ENCODE data around the gene ZNF202.

The ZNF202 gene

DNA sequence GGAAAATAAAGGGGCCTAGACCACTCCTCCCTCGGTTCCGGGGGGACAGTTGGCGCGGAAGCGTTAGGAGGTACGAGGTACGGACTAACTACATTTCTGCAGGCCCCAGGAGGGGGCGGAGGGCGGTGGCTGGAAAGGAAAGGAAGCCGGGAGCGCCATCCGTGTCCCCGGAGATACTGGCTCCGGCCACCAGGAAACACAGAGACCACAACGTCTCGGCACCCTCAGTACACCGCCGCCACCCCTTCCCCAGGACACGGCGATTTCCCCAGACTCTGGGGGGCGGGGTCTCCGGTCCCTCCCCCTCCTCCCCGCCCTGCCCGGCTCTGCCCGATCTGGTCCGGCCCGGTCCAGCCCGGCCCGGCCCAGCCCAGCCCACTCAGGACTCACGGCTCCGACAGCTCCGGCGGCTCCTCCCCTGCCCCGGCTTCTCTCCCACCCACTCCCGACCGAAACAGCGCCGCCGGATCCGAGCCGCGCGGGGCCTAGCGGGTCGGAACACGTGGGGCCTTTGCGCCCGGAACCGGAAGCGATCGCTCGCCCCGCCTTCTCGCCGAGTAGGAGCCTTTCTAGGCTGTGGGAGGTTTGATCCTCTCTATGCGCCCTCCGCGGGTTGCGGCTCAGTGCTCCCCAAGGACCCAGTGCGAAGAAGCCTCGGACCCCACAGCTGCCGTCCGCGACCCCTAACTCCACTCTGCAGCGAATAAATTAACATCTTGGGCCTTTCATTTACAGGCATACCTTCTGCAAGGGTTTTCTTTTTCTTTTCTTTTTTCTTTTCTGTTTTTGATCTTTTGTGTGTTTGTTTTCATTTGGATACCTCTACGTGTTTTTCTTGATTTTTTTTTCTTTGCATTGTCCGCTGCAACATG is at the start of gene ZNF202:
ZNF202 (minus strand) TSS at position 502 of the 872 bp plus-strand sequence. CDS start 10,772 bp downstream, outside the sequence.
- DNase-seq (ENCODE audit: low read depth in 1 of 2, low spot score in 1 of 2) = peak; percentile 84 to 97
- TF ChIP-seq JUND (IDR thresholded peaks at IDR 0.05; ENCODE audit: low read depth) = no peak
- in situ Hi-C loops (cut with HindIII; ENCODE audit: low pct_unique_long_range_greater_than_20kb, low sequenced_read_pairs) = no loop called here

DNA sequence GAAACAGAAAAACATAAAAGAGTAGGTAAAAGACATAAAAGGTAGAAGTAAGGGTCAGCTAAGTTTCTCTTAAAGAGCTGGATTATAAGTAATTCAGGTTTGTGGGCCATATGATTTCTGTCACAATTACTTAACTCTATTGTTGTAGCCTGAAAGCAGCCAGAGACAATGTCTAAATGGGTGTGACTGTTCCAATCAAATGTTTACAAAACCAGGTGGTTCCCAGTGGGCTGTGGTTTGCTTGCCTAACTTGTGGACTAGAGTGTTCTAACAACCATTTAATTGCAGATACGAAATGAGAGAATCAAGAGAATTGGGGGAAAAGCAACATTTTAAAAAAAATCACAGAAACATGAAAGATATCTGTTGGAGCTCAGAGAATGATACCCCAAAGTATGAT is 42.1 kb upstream of the ZNF202 start:
- in situ Hi-C loops (cut with HindIII; ENCODE audit: low pct_unique_long_range_greater_than_20kb, low sequenced_read_pairs) = no loop called here
- no peak for TF ChIP-seq JUND (IDR thresholded peaks at IDR 0.05; ENCODE audit: low read depth)
- no peak for DNase-seq (ENCODE audit: low read depth in 1 of 2, low spot score in 1 of 2)

DNA sequence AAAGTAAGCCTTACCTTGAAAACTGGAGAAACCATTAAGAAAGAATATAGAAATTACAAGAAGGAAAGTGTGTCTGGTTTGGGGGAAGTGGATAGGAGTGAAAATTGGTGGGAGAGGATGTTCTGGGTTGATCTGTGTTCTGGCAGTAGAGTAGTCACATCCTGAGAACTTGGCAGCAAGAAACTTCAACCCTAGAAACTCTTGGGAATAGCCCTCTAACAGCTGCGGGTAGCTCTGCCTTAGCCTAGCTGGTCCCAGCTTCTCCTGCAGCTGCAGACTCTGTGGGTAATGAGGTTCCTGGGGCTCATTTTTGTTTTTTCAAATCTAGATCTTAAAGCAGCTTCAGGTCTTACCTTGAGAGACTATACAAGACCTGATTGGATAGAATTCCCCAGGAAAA is 37.1 kb upstream of the ZNF202 start:
- in situ Hi-C loops (cut with HindIII; ENCODE audit: low pct_unique_long_range_greater_than_20kb, low sequenced_read_pairs) = no loop called here

DNA sequence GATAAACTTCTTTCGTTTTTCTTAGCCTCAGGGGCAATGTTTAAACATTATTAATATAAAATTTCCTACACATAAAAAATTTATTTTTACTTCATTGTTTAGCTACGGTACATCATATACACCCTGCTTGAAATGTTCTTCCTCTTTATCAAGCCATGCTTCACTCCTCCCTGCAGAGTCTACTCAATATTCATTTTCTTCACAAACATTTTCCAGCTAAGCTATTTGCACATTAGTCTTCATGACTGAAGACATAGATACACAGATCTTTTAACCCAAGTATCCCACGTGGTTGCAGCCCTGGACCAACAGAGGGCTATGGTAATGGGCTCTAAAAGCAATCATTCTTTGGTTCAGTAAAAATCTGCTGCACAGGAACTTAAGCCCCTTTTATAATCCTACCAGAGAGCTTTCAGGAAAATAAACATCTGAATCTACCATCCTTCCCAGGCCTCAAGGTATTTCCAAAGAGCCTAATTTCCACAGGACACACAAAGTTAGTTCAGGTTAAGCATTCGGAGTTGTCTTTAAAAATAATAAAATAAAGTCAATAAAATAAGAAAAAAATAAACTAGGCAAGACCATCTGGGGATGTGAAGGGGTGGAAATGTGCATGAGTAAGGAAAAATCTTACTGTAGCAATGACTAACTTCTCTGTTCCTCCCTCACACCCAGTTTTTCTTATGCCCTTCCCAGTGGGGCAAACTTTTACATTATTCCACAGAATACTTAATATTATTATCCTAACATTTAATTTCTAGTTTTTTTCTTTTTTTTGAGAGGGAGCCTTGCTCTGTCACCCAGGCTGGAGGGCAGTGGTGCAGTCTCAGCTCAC is 34.5 kb upstream of the ZNF202 start:
- DNase-seq (ENCODE audit: low read depth in 1 of 2, low spot score in 1 of 2) = no peak
- in situ Hi-C loops (cut with HindIII; ENCODE audit: low pct_unique_long_range_greater_than_20kb, low sequenced_read_pairs) = no loop called here
- no peak for TF ChIP-seq JUND (IDR thresholded peaks at IDR 0.05; ENCODE audit: low read depth)

More for the DNA sequence above, 37.1 kb upstream of the ZNF202 start:
- no peak for TF ChIP-seq JUND (IDR thresholded peaks at IDR 0.05; ENCODE audit: low read depth)
- DNase-seq (ENCODE audit: low read depth in 1 of 2, low spot score in 1 of 2) = no peak

DNA sequence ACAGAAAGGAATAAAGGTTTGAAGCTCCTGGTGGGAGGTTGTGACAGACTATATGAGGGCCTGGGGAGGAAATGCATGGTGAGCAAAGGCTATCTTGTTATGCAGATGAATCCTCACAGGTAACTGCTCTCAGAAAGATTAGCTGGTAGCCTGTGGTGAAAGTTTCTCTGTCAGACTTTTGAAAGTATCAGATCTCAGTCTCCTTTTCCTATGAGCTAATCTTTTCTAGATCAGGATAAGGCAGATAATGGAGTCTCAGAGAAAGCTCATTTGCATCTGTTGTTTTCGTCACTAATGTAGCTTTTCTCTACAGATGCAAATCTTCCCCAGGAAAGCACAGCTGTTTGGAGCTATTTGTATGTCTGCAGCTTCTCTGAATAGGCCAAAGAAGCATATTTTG is 33.8 kb upstream of the ZNF202 start:
- in situ Hi-C loops (cut with HindIII; ENCODE audit: low pct_unique_long_range_greater_than_20kb, low sequenced_read_pairs) = no loop called here
- DNase-seq (ENCODE audit: low read depth in 1 of 2, low spot score in 1 of 2) = no peak
- no peak for TF ChIP-seq JUND (IDR thresholded peaks at IDR 0.05; ENCODE audit: low read depth)

DNA sequence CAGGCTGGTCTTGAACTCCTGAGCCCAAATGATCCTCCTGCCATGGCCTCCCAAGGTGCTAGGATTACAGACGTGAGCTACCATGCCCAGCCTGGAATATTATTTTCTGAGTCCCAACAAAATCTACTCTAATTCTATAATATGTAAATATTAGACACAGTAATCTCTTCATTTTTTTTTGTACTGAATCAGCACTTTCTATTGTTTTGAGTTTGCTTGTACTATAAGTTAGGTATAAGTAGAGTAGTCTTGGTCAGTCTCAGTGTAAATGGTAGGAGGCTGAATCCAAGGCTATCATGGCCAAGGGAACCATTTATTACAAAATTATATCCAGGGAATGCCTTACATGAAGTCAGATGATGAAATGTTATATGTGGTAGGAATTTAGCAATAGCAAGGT is 32.5 kb upstream of the ZNF202 start:
- no peak for TF ChIP-seq JUND (IDR thresholded peaks at IDR 0.05; ENCODE audit: low read depth)
- in situ Hi-C loops (cut with HindIII; ENCODE audit: low pct_unique_long_range_greater_than_20kb, low sequenced_read_pairs) = no loop called here
- no peak for DNase-seq (ENCODE audit: low read depth in 1 of 2, low spot score in 1 of 2)

DNA sequence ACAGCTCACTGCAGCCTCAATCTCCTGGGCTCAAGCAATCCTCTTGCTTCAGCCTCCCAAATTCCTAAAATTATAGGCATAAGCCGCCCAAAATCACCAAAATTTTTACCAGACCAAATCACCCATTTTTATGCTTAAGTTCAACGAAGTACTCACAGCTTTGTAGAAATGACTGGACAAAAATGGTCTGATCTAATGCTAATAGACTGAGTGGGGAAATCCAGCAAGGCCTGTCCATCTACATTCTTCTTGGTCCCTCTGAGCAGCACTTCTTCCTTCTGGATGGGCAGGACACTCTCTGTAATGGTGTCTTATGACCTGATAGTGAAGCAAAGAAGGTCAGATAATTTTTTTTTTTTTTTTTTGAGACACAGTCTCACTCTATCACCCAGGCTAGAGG is 31.6 kb upstream of the ZNF202 start:
- in situ Hi-C loops (cut with HindIII; ENCODE audit: low pct_unique_long_range_greater_than_20kb, low sequenced_read_pairs) = no loop called here
- no peak for TF ChIP-seq JUND (IDR thresholded peaks at IDR 0.05; ENCODE audit: low read depth)
- DNase-seq (ENCODE audit: low read depth in 1 of 2, low spot score in 1 of 2) = peak in 1 of 2 experiments; percentile 42

DNA sequence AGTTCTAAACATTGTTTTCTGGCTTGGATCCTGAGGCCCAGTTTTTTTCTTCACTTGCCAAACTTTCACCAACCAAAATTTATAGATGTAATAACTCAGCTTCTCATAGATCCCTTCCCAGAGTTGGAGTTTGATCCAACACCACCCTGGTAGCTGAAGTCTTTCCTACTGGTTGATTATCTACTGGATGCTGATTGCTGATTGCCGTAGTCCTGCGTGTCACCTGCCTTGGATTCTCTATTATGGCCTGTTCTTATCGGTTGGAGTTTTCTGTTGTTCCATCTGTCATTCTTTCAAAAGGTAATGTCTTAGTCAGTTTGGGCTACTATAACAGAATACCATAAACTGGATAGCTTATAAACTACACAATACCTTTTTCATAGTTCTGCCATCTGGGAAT is 30.2 kb upstream of the ZNF202 start:
- TF ChIP-seq JUND (IDR thresholded peaks at IDR 0.05; ENCODE audit: low read depth) = no peak

DNA sequence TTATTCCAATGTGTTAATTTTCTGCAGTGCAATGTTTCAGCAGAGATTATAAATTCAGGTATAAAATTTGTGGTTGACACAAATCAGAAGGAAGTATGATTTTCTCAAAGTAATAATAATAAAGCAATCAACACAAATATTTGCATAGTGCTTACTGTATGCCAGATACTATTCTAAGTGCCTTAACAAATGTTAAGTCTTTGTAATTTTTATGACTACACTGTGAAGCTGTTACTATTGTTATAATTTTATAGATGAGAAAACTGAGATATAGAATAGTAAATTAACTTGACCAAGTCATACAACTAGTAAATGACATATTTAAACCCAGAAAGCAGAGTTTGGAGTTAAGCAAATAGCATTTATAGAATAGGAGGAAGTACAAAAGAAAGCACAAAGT is 29.3 kb upstream of the ZNF202 start:
- DNase-seq (ENCODE audit: low read depth in 1 of 2, low spot score in 1 of 2) = no peak
- TF ChIP-seq JUND (IDR thresholded peaks at IDR 0.05; ENCODE audit: low read depth) = no peak
- in situ Hi-C loops (cut with HindIII; ENCODE audit: low pct_unique_long_range_greater_than_20kb, low sequenced_read_pairs) = no loop called here

More for the DNA sequence above, 30.2 kb upstream of the ZNF202 start:
- DNase-seq (ENCODE audit: low read depth in 1 of 2, low spot score in 1 of 2) = no peak
- in situ Hi-C loops (cut with HindIII; ENCODE audit: low pct_unique_long_range_greater_than_20kb, low sequenced_read_pairs) = no loop called here

DNA sequence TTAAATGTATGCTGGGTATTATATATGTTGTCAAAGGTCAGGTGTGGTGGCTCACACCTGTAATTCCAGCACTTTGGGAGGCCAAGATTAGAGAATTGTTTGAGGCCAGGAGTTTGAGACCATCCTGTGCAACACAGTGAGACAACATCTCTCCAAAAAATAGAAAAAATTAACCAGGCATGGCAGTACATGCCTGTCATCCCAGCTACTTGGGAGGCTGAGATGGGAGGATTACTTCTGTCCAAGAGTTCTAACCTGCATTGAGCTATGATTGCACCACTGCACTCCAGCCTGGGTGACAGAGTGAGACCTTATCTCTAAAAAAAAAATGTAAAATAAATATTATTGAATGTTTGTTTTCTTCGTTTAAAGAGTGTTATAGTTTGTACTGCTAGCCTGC is 24.1 kb upstream of the ZNF202 start:
- DNase-seq (ENCODE audit: low read depth in 1 of 2, low spot score in 1 of 2) = no peak
- TF ChIP-seq JUND (IDR thresholded peaks at IDR 0.05; ENCODE audit: low read depth) = no peak
- in situ Hi-C loops (cut with HindIII; ENCODE audit: low pct_unique_long_range_greater_than_20kb, low sequenced_read_pairs) = no loop called here

DNA sequence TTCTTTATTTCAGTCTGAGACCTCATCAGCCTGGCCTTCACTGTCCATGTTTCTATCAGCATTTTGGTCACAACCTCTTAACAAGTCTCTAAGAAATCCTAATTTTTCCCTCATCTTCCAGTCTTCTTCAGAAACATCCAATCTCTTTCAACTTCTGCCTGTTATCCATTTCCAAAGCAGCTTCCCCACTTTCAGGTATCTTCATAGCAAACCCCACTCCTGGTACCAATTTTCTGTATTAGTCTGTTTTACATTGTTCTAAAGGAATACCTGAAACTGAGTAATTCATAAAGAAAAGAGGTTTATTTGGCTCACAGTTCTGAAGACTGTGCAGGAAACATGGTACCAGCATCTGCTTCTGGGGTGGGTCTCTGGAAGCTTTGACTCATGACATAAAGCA is 21.0 kb upstream of the ZNF202 start:
- DNase-seq (ENCODE audit: low read depth in 1 of 2, low spot score in 1 of 2) = no peak
- in situ Hi-C loops (cut with HindIII; ENCODE audit: low pct_unique_long_range_greater_than_20kb, low sequenced_read_pairs) = no loop called here
- no peak for TF ChIP-seq JUND (IDR thresholded peaks at IDR 0.05; ENCODE audit: low read depth)

DNA sequence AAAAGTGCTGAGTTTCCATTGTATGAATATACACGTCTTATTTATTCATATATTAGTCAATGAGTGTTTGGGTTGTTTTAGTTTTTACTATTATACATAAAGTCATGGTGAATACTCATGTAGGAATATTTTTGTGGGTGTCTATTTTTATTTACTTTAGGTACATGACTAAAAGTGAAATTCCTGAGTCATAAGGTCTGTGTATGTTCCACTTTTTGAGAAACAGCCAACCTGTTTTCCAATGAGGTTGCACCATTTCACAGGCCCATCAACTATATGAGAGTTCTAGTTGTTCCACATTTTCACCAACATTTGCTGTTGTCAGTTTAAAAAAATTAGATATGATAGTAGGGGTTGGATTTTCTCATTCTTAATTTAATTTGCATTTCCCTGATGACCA is 19.4 kb upstream of the ZNF202 start:
- TF ChIP-seq JUND (IDR thresholded peaks at IDR 0.05; ENCODE audit: low read depth) = no peak
- no peak for DNase-seq (ENCODE audit: low read depth in 1 of 2, low spot score in 1 of 2)
- in situ Hi-C loops (cut with HindIII; ENCODE audit: low pct_unique_long_range_greater_than_20kb, low sequenced_read_pairs) = no loop called here

DNA sequence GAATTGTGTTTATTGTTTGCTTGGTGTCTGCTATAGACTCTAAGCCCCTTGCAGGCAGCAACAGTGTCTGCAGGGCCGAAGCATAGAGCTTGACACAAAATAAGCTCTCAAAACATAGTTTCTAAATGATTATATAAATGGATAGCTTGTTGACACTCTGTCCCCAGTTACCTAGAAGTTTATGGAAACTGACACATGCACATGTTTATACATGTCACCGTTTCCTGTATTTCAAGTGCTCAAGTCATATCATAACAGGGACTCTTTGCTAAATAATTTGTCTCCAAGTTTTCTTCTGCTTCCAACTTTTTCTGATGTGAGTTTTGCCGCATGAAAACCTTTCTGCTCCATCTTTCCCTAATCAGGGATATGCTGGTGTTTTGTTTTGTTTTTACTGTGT is 16.5 kb upstream of the ZNF202 start:
- in situ Hi-C loops (cut with HindIII; ENCODE audit: low pct_unique_long_range_greater_than_20kb, low sequenced_read_pairs) = no loop called here
- no peak for TF ChIP-seq JUND (IDR thresholded peaks at IDR 0.05; ENCODE audit: low read depth)
- DNase-seq (ENCODE audit: low read depth in 1 of 2, low spot score in 1 of 2) = no peak
